K562 (cell line): ENCODE results near the gene CLK4. TPM values are rescaled to one million over a fixed set of nuclear protein-coding genes. Genes with fewer than 3 reads are reported as not detected.

ENCODE experiments used
- ATAC-seq: fragments of 200-7000 bp; cut with Tn5 transposase; 3 replicates; pipeline ENCODE4 v1.9.1; 2020; ENCODE audit warnings: moderate library complexity
- BruUV-seq: library from RNA; stranded (reverse); fragments of 400-500 nt; replicated peaks from 2 replicates; lab custom pipeline; 2021; lab: Mats Ljungman, UMichigan
- CTCF ChIA-PET: fragments of 300-600 bp; formaldehyde crosslinking; extraction: SDS; loops from one replicate; lab custom pipeline; 2021; ENCODE audit warnings: low intra/inter-chr PET ratio; lab: Yijun Ruan, JAX
- POLR2A ChIA-PET: fragments of 300-600, 350-650 bp; sonication (Branson Sonifier 250); formaldehyde crosslinking; extraction: SDS; loops from one replicate; lab custom pipeline; 2021; ENCODE audit warnings: antibody characterized with exemption, inconsistent platforms; lab: Yijun Ruan, JAX
- DNase-seq, 4 experiments: peaks; one replicate each; pipeline versions ENCODE4 v3.0.0 to v3.0.0-alpha.2; 2011 to 2018; ENCODE audit warnings: low spot score in 3 of 4, mixed read lengths in 3 of 4; ENCODE audit errors: extremely low read depth in 1 of 4
- FAIRE-seq: peaks from 2 replicates; lab custom pipeline; 2011; peaks lifted over from hg19 to GRCh38; lab: Jason Lieb, UNC
- H2AFZ ChIP-seq: 2 replicates; pipeline ENCODE4 v1.6.0; 2011; ENCODE audit warnings: low read depth, low read length, control low read depth, inconsistent platforms
- H3K27ac ChIP-seq: fragments of 200-600 bp; 3 replicates; pipeline ENCODE4 v1.8.0; 2011; ENCODE audit warnings: low read depth, mild to moderate bottlenecking, control low read depth, inconsistent platforms, low read length, moderate library complexity, mixed read lengths; ENCODE audit errors: extremely low read depth
- H3K27me3 ChIP-seq, 2 experiments: fragments of 300-600 bp in 1 of 2; 2 replicates in 1 of 2; 3 replicates in 1 of 2; pipeline versions ENCODE4 v1.6.0 to v1.8.0; 2011; ENCODE audit warnings: inconsistent platforms in 2 of 2, low read length in 2 of 2, mild to moderate bottlenecking in 1 of 2, mixed read lengths in 1 of 2, moderate library complexity in 1 of 2; ENCODE audit not compliant: control insufficient read depth in 2 of 2, insufficient read depth in 2 of 2
- H3K36me3 ChIP-seq: fragments of 300-600 bp; 3 replicates; pipeline ENCODE4 v1.8.0; 2011; ENCODE audit warnings: mild to moderate bottlenecking, low read length, inconsistent platforms; ENCODE audit not compliant: control insufficient read depth, insufficient read depth
- H3K4me1 ChIP-seq, 2 experiments: fragments of 200-600 bp in 1 of 2; replicated peaks in 1 of 2; 2 replicates in 1 of 2; 3 replicates in 1 of 2; pipeline versions ENCODE4 v1.5.1 to v1.8.0; 2011; ENCODE audit warnings: inconsistent platforms in 2 of 2, low read length in 2 of 2, mild to moderate bottlenecking in 1 of 2, mixed read lengths in 1 of 2, moderate library complexity in 1 of 2; ENCODE audit not compliant: control insufficient read depth in 2 of 2, insufficient read depth in 2 of 2
- H3K4me2 ChIP-seq: 2 replicates; pipeline ENCODE4 v1.6.1; 2011; ENCODE audit warnings: low read length, control low read depth, inconsistent platforms, mixed read lengths; ENCODE audit not compliant: insufficient read depth
- H3K4me3 ChIP-seq: fragments of 200-600 bp; sonication (generic), shearing (Covaris generic); 2 replicates; pipeline ENCODE4 v1.5.1; 2016; ENCODE audit warnings: control low read depth, inconsistent platforms
- H3K79me2 ChIP-seq: fragments of 200-600 bp; 3 replicates; pipeline ENCODE4 v1.8.0; 2011; ENCODE audit warnings: low read length, inconsistent platforms; ENCODE audit not compliant: control insufficient read depth, insufficient read depth
- H3K9ac ChIP-seq, 2 experiments: 2 replicates each; pipeline versions ENCODE4 v1.6.0 to v1.6.1; 2011; ENCODE audit warnings: low read depth in 2 of 2, low read length in 2 of 2, control low read depth in 1 of 2, inconsistent platforms in 1 of 2, mild to moderate bottlenecking in 1 of 2, mixed read lengths in 1 of 2; ENCODE audit not compliant: insufficient read depth in 1 of 2
- H3K9me1 ChIP-seq: one replicate; pipeline ENCODE4 v1.6.0; 2011; ENCODE audit warnings: inconsistent platforms, mild to moderate bottlenecking, low read length, moderate library complexity; ENCODE audit not compliant: control insufficient read depth, insufficient read depth
- H3K9me3 ChIP-seq: replicated peaks from 2 replicates; pipeline ENCODE4 v1.5.1; 2011; ENCODE audit warnings: low read depth, low read length, inconsistent platforms; ENCODE audit not compliant: control insufficient read depth, insufficient read depth
- H4K20me1 ChIP-seq: replicated peaks from 2 replicates; pipeline ENCODE4 v1.6.1; 2011; ENCODE audit warnings: low read length, inconsistent platforms, mixed read lengths; ENCODE audit not compliant: control insufficient read depth, insufficient read depth
- DPF2 ChIP-seq: fragments of 450-650 bp; IDR thresholded peaks from 2 replicates; pipeline ENCODE4 v1.6.1; 2016
- HEY1 ChIP-seq: fragments of 250-450 bp; sonication (Bioruptor Pico); IDR thresholded peaks from 2 replicates; pipeline ENCODE4 v1.5.0; 2020; ENCODE audit warnings: mild to moderate bottlenecking, moderate library complexity, borderline replicate concordance
- MYC ChIP-seq, 2 experiments: fragments of 250-450 bp in 1 of 2; sonication (Bioruptor Pico) in 1 of 2; IDR thresholded peaks; 2 replicates each; pipeline versions ENCODE4 v1.5.1 to v1.6.1; 2012 to 2021; ENCODE audit warnings: low read depth in 2 of 2, borderline replicate concordance in 1 of 2, improper control_type of control experiment in 1 of 2, low read length in 1 of 2, mild to moderate bottlenecking in 1 of 2, moderate library complexity in 1 of 2
- NCOR1 ChIP-seq: fragments of 450-650 bp; IDR thresholded peaks from 2 replicates; pipeline ENCODE4 v1.6.1; 2016; ENCODE audit warnings: mild to moderate bottlenecking, moderate library complexity
- NELFE ChIP-seq: IDR thresholded peaks from 2 replicates; pipeline ENCODE4 v1.6.1; 2011; ENCODE audit warnings: mild to moderate bottlenecking; ENCODE audit not compliant: insufficient read depth, insufficient read length
- PRDM10 ChIP-seq: fragments of 450-650 bp; IDR thresholded peaks from 2 replicates; pipeline ENCODE4 v1.6.1; 2018; ENCODE audit not compliant: partially characterized antibody
- ZBED1 ChIP-seq: IDR thresholded peaks from 2 replicates; pipeline ENCODE4 v1.6.1; 2014
- ZBTB9 ChIP-seq: fragments of 450-650 bp; formaldehyde crosslinking; IDR thresholded peaks from 2 replicates; pipeline ENCODE4 v1.4.0; 2020; ENCODE audit warnings: mild to moderate bottlenecking, moderate library complexity
- ZNF165 ChIP-seq: fragments of 250-450 bp; sonication (Bioruptor Pico); IDR thresholded peaks from 2 replicates; pipeline ENCODE4 v1.4.0; 2020; ENCODE audit warnings: borderline replicate concordance
- ZNF384 ChIP-seq: IDR thresholded peaks from 2 replicates; pipeline ENCODE4 v1.6.1; 2012; ENCODE audit warnings: low read depth, low read length, improper control_type of control experiment
- WGBS: fragments of 100-300 bp; shearing (Covaris generic); methylation state at CpG from one replicate; pipeline ENCODE4 v1.1.6; 2016; ENCODE audit warnings: low coverage, mixed read lengths; ENCODE audit not compliant: insufficient coverage; ENCODE audit errors: missing lambda C conversion rate; 5-methylcytosine and 5-hydroxymethylcytosine counted together
- in situ Hi-C: fragments of 300-500 bp; cut with MboI; formaldehyde crosslinking; loops from 4 replicates; pipeline ENCODE4 v1.15.0; 2018; ENCODE audit warnings: inconsistent platforms, mixed read lengths
- intact Hi-C: fragments of 100-400 bp; cut with micrococcal nuclease; formaldehyde crosslinking; loops from 2 replicates; pipeline ENCODE4 v1.14.2; 2022
- polyA plus RNA-seq, 8 experiments: library from polyadenylated mRNA; depleted of rRNA in 4 of 8; stranded (reverse) in 5 of 8; unstranded in 3 of 8; fragments of >200 nt; fragmentation: Nextera tagmentation in 2 of 8; fragmentation: Illumina TruSeq in 1 of 8; extraction: Ambion mirVana in 2 of 8; extraction: Trizol in 1 of 8; gene quantifications; 2 replicates each; pipeline versions ENCODE4 v1.2.1 to v1.2.3, GENCODE V29; 2011 to 2014; ENCODE audit warnings: inconsistent platforms in 1 of 8, missing spikeins in 1 of 8
- total RNA-seq, 7 experiments: library from RNA; depleted of rRNA in 6 of 7; stranded (reverse); fragments of >200 nt in 6 of 7; fragmentation: Illumina TruSeq in 2 of 7; extraction: Trizol in 2 of 7; gene quantifications; 2 replicates each; pipeline versions ENCODE4 v1.2.1 to v1.2.3, GENCODE V29; 2011 to 2021; ENCODE audit warnings: low replicate concordance in 1 of 7
- TF ChIP-seq, protein P1 (sequence below): fragments of 450-650 bp; formaldehyde crosslinking; IDR thresholded peaks from 2 replicates; pipeline ENCODE4 v1.4.0; 2020; ENCODE audit warnings: mild to moderate bottlenecking

Gene CLK4
- total and polyA plus RNA-seq, 9 of the 15 experiments (the other 6 are each of a cell fraction or from before 2014, with no cell fraction given) = 10.5 to 23.1 (median 13.9) TPM

DNA sequence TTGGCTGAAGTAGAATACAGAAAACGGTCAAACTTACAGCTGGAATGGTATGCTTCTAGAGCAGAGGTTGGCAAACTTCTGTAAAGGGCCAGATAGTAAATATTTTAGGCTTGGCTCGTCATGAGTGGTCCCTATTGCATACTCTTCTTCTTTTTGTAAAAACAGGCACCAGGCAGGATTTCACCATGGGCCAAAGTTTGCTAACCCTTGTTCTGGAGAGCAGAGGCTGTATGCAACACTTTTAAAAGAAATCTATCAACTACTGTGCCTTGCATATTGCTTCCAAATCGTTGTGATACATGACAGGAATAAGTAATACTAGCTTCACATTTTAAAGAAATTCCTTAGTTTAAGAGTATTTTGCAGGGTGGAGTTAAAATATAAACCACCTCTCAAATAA is 21.1 kb downstream of the CLK4 start:
- H3K27ac ChIP-seq = no peak overlapping the region
- intact Hi-C loops = no loop called here
- no peak overlapping the region for H3K4me2 ChIP-seq
- H4K20me1 ChIP-seq = no peaks in the 10 kb centered on the region
- no peaks in the 10 kb centered on the region for H3K27me3 ChIP-seq
- H3K9me3 ChIP-seq = no peaks in the 10 kb centered on the region
- DNase-seq = no peak
- peaks cover 68% of the 10 kb centered on the region for H3K36me3 ChIP-seq
- 84% methylated on average over 3 of the region's 3 CpGs for WGBS
- H3K4me1 ChIP-seq = no peaks in the 10 kb centered on the region
- no peak for FAIRE-seq
- BruUV-seq = no TSS peak
- TF ChIP-seq ZNF165 (no peak), ZBED1 (no peak), MYC (IDR thresholded peaks at IDR 0.05; ENCODE audit: low read depth, low read length) (no peak), MYC (CRISPR knock-in tag; IDR thresholded peaks at IDR 0.05; ENCODE audit: borderline replicate concordance, low read depth) (no peak)
- TF ChIP-seq, protein P1, sequence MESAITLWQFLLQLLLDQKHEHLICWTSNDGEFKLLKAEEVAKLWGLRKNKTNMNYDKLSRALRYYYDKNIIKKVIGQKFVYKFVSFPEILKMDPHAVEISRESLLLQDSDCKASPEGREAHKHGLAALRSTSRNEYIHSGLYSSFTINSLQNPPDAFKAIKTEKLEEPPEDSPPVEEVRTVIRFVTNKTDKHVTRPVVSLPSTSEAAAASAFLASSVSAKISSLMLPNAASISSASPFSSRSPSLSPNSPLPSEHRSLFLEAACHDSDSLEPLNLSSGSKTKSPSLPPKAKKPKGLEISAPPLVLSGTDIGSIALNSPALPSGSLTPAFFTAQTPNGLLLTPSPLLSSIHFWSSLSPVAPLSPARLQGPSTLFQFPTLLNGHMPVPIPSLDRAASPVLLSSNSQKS (CRISPR knock-in tag) = no peak
- TF ChIP-seq, all 486 proteins: peak for 0
- ATAC-seq = no peak
- CTCF ChIA-PET = no interaction called here
- POLR2A ChIA-PET = interaction anchor here (0.7 to 2.1 kb wide), 3 partner anchors 13 to 20 kb away, joined by 3 to 6 read pairs (median 3); no protein-coding TSS in a partner anchor
- Histone ChIP-seq H3K79me2 (no peaks in the 10 kb centered on the region), H3K9ac (no peak overlapping the region), H3K9me1 (no peaks in the 10 kb centered on the region), H2AFZ (no peak overlapping the region), H3K4me3 (no peak overlapping the region)
- in situ Hi-C loops = no loop called here

- no peaks in the 10 kb centered on the region for H3K9me3 ChIP-seq
- no TSS peak for BruUV-seq
- H3K4me1 ChIP-seq = no peaks in the 10 kb centered on the region
- in situ Hi-C loops (no loop called here), intact Hi-C loops (no loop called here)
- no peak overlapping the region for H3K4me2 ChIP-seq
- FAIRE-seq = no peak
- 94% methylated on average over 2 of the region's 2 CpGs for WGBS
- no peak overlapping the region for H3K9ac ChIP-seq
- no peaks in the 10 kb centered on the region for H3K9me1 ChIP-seq
- no peak overlapping the region for H2AFZ ChIP-seq
- H3K79me2 ChIP-seq = no peaks in the 10 kb centered on the region
- peaks cover 48% of the 10 kb centered on the region for H3K36me3 ChIP-seq
- CTCF ChIA-PET = no interaction called here
- no peak overlapping the region for H3K4me3 ChIP-seq
- no peaks in the 10 kb centered on the region for H4K20me1 ChIP-seq
- H3K27ac ChIP-seq = no peak overlapping the region
- DNase-seq = no peak
- no peak for ATAC-seq
- POLR2A ChIA-PET = no interaction called here
- no peaks in the 10 kb centered on the region for H3K27me3 ChIP-seq
- TF ChIP-seq DPF2 (no peak), ZBTB9 (no peak), NCOR1 (no peak), NELFE (no peak), PRDM10 (no peak), HEY1 (CRISPR knock-in tag) (no peak), ZNF384 (no peak)
Observed at GRCh38 chr5:178602752-178603151, 24.1 kb downstream of the CLK4 start.
